Panc1 (cell line): ENCODE results near the gene UBALD2.

Experiments used
- POLR2AphosphoS5 ChIP-seq: IDR thresholded peaks from 2 replicates; pipeline ENCODE4 v1.6.1; 2012; ENCODE audit warnings: mild to moderate bottlenecking, low read depth, low read length, moderate library complexity
- TF ChIP-seq, protein P1 (sequence below), 2 experiments: IDR thresholded peaks; 2 replicates each; pipeline ENCODE4 v1.6.1; 2011 to 2012; ENCODE audit warnings: low read depth in 2 of 2, control low read depth in 1 of 2, low read length in 1 of 2, mild to moderate bottlenecking in 1 of 2, moderate library complexity in 1 of 2; ENCODE audit not compliant: insufficient read depth in 1 of 2
- TF ChIP-seq, protein P2 (sequence below): fragments of 450-650 bp; IDR thresholded peaks from 2 replicates; pipeline ENCODE4 v1.5.1; 2017; ENCODE audit warnings: mild to moderate bottlenecking

DNA sequence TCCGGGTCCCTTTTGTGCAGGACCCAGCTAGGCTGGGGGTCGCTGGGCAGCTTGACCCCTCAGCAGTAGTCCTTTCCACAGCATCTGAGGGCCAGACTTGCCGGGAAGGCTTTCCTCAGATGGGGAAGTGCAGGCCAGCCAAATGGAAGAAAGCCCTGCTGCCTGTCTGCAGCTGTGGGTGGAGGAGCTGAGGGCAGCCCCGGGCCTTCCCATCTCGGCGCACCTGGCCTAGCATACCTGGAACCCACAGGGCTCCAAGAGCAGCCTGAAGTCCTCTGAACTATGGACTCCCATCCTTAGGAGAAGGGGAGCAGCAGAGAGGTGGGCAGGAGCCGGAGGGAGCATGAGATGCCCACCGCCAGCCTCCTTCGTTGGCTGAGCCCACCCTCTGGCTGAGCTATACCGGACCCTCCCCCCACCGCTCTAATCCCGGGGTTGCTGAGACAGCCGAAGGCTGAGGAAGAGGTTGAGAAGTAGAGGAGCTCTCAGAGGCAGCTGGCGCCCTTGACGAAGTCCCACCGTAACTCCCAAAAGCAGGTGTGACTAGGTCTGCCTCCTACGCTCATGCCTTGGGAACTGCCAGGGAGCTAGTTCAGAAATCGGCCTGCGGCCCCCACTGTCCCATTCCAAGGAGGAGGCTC, 13.2 kb downstream of the UBALD2 start:
- TF ChIP-seq, protein P1, sequence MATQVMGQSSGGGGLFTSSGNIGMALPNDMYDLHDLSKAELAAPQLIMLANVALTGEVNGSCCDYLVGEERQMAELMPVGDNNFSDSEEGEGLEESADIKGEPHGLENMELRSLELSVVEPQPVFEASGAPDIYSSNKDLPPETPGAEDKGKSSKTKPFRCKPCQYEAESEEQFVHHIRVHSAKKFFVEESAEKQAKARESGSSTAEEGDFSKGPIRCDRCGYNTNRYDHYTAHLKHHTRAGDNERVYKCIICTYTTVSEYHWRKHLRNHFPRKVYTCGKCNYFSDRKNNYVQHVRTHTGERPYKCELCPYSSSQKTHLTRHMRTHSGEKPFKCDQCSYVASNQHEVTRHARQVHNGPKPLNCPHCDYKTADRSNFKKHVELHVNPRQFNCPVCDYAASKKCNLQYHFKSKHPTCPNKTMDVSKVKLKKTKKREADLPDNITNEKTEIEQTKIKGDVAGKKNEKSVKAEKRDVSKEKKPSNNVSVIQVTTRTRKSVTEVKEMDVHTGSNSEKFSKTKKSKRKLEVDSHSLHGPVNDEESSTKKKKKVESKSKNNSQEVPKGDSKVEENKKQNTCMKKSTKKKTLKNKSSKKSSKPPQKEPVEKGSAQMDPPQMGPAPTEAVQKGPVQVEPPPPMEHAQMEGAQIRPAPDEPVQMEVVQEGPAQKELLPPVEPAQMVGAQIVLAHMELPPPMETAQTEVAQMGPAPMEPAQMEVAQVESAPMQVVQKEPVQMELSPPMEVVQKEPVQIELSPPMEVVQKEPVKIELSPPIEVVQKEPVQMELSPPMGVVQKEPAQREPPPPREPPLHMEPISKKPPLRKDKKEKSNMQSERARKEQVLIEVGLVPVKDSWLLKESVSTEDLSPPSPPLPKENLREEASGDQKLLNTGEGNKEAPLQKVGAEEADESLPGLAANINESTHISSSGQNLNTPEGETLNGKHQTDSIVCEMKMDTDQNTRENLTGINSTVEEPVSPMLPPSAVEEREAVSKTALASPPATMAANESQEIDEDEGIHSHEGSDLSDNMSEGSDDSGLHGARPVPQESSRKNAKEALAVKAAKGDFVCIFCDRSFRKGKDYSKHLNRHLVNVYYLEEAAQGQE (IDR thresholded peaks at IDR 0.05; ENCODE audit: insufficient read depth in 1 of 2, low read depth in 2 of 2, low read length in 1 of 2): no peak
- TF ChIP-seq, protein P2, sequence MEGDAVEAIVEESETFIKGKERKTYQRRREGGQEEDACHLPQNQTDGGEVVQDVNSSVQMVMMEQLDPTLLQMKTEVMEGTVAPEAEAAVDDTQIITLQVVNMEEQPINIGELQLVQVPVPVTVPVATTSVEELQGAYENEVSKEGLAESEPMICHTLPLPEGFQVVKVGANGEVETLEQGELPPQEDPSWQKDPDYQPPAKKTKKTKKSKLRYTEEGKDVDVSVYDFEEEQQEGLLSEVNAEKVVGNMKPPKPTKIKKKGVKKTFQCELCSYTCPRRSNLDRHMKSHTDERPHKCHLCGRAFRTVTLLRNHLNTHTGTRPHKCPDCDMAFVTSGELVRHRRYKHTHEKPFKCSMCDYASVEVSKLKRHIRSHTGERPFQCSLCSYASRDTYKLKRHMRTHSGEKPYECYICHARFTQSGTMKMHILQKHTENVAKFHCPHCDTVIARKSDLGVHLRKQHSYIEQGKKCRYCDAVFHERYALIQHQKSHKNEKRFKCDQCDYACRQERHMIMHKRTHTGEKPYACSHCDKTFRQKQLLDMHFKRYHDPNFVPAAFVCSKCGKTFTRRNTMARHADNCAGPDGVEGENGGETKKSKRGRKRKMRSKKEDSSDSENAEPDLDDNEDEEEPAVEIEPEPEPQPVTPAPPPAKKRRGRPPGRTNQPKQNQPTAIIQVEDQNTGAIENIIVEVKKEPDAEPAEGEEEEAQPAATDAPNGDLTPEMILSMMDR: no peak
- TF ChIP-seq POLR2AphosphoS5: no peak
